GM21423 (cell line): Measurements from ENCODE around the gene HSPB2.

Source experiments
- ATAC-seq: cut with Tn5 transposase; IDR thresholded peaks from one replicate; pipeline ENCODE4 v1.9.1; 2021; ENCODE audit warnings: mild to moderate bottlenecking, moderate library complexity; ENCODE audit not compliant: unreplicated experiment

HSPB2 gene

GRCh38 chr11:111937461-111937769 is 24.9 kb downstream of the HSPB2 start:
- ATAC-seq, result no peak

- no peak for ATAC-seq
Observed at GRCh38 chr11:111937844-111938243, 25.3 kb downstream of the HSPB2 start.

GRCh38 chr11:111938687-111939160 is 26.2 kb downstream of the HSPB2 start:
- peak; percentile 77 for ATAC-seq

- ATAC-seq, result no peak
Observed at GRCh38 chr11:111939836-111940604, 27.5 kb downstream of the HSPB2 start.

- ATAC-seq, result no peak
Observed at GRCh38 chr11:111941963-111942362, 29.4 kb downstream of the HSPB2 start.

- no peak for ATAC-seq
Observed at GRCh38 chr11:111942829-111943228, 30.3 kb downstream of the HSPB2 start.

GRCh38 chr11:111944139-111944538 is 31.6 kb downstream of the HSPB2 start:
- ATAC-seq, result no peak

GRCh38 chr11:111944651-111945051 is 32.1 kb downstream of the HSPB2 start:
- ATAC-seq, result no peak

- no peak for ATAC-seq
Observed at GRCh38 chr11:111945198-111945597, 32.7 kb downstream of the HSPB2 start.

DNA sequence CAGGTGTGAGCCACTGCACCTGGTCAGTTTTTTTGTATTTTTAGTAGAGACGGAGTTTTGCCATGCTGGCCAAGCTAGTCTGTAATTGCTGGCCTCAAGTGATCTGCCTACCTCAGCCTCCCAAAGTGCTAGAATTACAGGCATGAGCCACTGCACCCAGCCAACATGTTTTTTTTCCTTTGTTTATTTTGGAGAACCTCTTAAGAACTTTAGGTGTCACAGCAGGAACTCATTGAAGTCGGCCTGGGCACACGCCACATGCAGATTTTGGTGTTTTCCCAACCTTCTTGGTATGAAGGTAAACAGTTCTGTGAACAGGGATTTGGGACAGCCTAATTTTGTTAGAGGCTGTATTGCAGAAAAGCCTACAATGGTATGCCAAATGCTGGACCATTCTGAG is 34.0 kb downstream of the HSPB2 start:
- no peak for ATAC-seq

DNA sequence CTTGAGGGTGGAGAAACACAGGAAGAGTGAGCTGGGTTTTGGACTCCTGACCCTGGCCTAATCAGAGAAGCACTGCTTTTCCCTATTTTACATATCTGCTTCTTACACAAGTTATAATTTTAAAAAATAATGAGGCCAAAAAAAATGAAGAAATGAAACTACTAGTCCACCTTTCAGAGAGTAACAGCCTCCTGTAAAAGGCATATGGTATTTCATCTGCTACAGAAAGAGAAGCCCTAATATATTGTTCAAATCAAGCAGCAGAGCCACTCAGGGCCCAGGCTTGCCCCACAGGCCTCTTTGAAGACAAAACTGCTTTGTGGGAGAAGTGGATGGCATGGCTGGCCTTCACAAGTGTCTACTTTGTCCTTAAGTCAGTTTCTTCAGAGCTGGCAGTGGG is 34.6 kb downstream of the HSPB2 start:
- ATAC-seq, result peak; percentile 51

DNA sequence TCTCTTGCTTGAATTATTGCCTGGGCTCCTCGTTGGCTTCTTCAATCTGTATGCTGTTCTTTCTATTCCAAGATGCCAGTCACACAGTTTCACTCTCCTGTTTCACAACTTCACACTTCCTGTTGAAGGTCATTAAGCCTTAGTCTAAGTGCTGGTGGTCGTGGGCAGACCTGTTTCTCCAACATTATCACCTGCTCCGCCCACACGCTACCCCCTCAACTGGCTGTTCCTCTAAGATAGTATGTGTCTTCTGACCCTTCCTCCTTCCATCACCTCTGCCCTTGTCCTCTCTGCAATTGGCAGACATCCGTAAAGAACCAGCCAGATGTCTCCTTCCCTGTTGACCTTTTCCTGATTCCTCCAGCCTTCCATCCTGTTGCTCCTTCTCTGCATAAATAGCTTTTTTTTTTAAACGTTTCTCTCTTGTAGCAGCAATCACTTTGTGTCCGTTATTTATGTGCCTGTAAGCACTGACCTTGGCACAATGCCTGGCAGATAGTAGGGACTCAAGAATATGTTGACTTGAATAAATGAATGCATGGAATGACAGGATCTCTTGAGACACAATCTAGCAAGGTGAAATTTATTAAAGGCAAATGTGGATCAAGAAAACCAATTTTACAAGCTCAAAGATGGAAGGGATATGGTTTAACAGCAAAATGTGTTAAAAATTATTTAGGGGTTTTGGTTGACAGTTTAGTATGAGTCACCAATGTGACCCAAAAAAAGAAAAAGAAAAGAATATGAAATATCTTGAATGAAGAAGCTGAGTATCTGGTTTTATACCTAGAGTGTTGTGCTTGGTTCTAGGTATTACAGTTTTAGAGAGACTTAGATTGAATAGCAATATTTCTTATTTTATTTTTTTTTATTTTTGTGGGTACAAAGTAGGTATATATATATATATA is 37.2 kb downstream of the HSPB2 start:
- ATAC-seq, result no peak

GRCh38 chr11:111951565-111951964 is 39.0 kb downstream of the HSPB2 start:
- ATAC-seq, result no peak

DNA sequence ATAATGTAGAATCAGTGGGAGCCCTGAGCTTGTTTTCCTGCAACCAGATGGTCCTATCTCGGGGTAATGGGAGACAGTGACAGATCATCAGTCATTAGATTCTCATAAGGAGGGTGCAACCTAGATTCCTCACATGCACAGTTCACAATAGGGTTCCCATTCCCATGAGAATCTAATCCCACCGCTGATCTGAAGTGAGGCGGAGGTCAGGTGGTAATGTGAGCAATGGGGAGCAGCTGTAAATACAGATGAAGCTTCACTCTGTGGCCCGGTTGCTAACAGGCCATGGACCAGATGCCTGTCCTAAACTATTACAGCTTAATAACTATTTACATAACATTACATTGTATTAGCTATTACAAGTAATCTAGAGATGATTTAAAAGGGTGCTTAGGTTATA is 41.6 kb downstream of the HSPB2 start:
- no peak for ATAC-seq

GRCh38 chr11:111957663-111958444 is 45.3 kb downstream of the HSPB2 start:
- no peak for ATAC-seq

- ATAC-seq, result no peak
Observed at GRCh38 chr11:111960916-111961315, 48.4 kb downstream of the HSPB2 start.

GRCh38 chr11:111961389-111962300 is 49.1 kb downstream of the HSPB2 start:
- ATAC-seq, result no peak
